GM18909 (cell line): ENCODE results near the gene ZNF132.
A peak's percentile ranks its signal among the peaks of the same experiment; 100 is the strongest.

Source experiments
- ATAC-seq: cut with Tn5 transposase; IDR thresholded peaks from one replicate; pipeline ENCODE4 v1.9.1; 2021; ENCODE audit warnings: mild to moderate bottlenecking; ENCODE audit not compliant: unreplicated experiment, poor library complexity

The ZNF132 gene

DNA sequence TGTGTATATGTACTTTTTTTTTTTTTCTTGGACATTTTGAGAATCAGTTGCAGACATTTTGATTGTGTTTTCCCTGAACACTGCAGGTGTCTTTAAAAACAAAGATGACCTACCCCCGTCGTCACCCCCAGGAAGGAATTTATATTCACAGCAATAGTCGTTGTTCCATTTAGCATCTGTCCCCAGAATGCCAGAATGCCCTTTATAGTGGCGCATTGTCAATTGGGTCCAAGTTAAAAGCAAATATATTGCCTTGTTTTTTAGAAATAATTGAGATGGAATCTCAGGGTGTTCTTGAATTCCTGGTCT, 46.3 kb downstream of the ZNF132 start:
- no peak for ATAC-seq

DNA sequence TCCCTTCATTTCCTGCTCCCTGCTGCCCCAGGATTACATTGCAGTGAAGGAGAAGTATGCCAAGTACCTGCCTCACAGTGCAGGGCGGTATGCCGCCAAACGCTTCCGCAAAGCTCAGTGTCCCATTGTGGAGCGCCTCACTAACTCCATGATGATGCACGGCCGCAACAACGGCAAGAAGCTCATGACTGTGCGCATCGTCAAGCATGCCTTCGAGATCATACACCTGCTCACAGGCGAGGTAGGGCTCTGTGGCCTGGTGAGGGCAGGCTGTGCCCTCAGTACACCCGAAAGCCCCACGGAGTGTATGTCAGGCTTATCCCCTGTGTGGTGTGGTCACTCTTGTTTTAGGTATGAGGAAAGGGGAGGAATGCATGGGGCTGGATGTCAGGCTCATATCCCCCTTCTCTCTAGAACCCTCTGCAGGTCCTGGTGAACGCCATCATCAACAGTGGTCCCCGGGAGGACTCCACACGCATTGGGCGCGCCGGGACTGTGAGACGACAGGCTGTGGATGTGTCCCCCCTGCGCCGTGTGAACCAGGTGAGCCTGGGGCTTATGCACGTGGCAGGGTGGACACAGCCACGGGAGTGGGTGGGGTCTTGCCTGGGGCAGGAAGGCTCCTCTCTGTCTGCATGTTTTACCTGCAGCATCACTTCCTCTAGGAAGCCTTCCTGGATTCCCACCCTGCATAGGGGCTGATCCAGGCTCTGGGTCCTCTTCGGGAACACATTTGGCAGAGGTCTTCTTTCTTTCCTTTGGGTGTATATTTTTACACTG, 46.8 kb downstream of the ZNF132 start:
- no peak for ATAC-seq

DNA sequence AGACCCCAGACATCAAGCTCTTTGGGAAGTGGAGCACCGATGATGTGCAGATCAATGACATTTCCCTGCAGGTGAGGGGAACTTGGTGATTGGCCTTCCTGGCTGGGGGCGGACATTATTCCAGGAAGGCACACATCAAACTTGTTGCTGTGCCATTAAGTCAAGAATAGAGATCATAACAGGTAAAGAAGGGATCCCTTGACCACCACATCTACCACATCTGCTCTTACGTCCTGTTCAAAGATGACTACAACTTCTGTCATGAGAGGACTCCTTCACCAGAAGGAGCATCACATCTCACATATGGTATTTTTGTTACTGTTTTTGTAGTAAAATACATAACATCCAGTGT, 51.8 kb downstream of the ZNF132 start:
- ATAC-seq: no peak

DNA sequence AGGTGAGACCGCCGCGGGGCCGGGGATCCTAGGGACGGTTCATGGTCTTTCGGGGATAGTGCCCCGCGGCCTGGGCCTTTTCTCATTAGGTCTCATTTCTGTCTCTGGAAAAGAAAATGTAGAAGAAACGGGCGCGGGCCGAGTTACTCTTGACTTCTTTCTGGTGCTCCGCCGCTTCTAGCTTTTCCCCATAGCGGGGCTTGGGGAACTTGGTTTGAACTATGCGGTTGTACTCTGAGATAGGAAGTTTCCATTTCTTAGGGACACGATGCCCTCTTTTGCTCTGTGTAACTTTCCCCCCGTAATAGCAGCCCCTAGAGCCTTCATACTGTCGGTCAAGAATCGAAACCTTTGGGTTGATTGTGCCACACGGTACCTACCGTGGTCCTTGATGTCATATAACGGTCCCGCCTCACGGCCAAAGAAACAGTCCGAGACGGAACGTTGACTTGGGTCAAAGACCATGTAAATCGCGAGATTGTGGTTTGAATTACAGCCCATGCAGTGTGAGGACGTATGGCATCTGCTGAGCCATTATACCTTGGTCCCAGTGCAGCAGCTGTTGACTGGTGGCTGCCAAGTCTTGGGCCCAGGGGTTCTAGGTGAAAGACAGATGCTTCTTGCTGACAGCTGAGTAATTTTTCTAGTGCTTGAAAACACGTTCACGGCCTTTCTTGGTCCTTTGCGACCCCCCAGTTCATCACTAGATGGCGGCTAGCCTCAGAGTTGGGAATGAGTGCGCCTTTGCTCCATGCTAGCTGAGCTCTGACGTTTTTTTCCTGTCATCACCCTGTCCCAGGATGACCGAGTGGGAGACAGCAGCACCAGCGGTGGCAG, 52.4 kb downstream of the ZNF132 start:
- ATAC-seq: no peak

DNA sequence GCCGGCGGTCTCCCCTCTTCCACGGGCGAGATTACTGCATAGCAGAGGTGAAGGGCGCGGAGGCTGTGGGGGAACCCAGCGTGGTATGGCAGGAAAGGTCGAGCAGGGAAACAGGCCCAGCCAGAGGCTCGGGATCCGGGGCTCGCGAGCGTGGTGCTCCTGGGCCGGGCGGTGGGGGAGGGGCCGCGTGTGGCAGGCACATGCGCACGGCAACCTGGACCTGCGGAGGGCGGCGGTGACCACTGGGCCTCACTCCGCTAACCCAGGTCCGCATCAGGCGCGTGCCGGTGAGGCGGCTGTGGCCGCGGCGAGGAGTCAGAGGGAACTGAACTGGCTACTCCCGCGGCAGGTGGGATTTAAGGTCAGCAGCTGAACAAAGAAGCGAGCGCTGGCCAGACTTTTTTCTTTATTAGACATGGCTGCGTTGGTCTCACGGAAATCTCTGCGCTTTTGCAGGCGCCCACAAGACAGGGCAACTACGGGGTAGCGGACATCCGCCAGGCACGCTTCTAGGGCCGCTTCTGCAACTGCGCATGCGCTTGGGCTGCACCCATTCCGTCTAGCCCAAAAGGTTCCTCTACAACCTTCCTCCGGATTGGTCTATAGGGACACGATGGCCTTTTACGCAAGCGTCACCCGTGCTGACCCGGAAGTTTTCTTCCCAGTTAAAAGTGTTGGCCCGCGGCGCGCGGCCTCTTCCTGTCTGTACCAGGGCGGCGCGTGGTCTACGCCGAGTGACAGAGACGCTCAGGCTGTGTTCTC, 53.2 kb downstream of the ZNF132 start, which contains the start of gene RPS5:
TSS of gene RPS5 (plus strand) at position 694 of the 762 bp plus-strand sequence. CDS start 869 bp downstream, outside the sequence.
- peak; percentile 86 for ATAC-seq

DNA sequence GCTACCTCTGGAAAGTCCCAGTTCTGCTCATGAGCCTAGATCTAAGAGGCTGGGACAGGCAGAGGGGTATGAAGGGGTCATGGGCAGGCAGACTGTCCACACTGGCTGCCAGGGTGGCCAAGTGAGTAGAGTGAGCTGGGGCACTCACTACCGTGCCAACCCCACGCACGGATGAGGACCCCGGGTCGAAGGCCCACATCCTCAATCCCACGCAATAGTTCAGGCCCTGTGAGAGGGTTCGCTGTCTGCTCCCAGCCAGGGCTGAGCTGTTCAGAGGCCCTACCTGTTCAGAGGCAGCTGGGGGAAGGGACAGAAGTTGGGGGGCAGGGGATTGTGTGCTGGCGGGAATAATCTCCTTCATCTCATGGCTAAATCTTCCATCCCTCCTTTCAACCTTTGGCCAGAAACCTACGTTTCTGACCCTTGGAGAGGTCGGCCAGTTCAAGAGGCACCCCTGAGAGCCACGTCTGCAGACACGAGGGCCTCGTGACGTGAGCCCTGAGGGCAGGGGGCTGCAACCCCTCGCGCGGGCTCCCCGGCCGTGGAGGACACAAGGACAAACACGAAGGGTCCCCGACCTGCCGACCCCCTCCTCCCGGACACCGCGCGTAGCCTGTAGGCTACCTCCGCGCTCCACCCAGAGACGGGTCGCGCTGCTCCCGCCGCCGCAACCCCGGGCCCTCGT, 53.9 kb downstream of the ZNF132 start:
- ATAC-seq: peak; percentile 12

DNA sequence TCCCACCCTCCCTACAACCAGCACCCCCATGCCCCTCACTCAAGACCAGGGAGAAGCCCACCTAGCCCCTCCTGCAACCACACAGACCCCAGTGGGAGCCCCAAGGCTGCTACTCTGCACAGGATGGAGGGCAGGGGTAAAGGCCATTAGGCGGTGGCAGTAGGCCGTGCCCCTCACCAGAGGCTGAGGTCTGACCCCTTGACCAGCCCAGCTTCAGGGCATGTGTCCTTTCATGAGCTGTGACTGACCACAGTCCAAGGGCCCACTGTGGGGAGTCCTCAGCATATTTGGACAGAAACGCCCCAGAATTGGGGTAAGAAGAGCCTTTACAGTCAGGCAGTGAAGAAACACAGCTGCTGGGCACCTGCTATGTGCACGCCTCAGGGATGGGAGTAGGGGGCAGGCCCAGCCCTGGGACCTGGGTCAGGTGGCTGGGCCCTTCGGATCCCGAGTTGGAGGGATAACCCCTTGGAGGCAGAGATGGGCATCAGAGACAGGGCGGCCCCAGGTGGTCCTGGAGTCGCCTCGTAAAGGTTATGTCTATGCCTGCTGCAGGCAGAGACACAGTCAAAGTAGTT, 54.6 kb downstream of the ZNF132 start:
- no peak for ATAC-seq

DNA sequence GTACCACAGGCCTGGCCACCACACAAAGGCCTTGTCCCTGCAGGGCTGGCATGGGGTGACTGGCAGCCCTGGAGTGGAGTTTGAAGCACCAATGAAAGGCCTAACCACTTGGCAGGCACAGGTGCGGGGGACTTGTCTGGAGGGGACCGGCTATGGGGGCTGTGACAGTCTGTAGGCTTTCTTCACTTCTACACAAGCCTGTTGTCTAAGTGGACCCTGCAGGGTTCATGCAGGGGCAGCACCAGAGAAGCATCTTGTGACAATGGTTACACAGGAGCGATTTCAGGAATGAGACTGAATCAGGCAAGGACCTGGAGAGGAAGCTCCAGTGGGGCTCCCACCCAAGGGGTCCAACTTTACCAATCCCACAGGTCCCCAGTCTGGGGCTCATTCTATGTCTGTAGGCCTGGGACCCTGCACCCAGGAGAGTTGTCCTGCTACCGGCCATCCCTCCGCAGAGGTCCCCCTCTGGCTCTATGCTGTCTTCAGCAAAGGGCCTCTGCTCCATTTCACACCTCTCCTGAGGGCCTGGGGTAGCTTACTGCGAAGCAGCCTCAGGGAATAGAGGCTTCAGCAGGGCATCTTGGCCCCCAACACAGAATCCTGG, 56.9 kb downstream of the ZNF132 start:
- ATAC-seq: no peak
